GM12878 (cell line): ENCODE data around the gene SLC19A1. TPM values are rescaled to one million over a fixed set of nuclear protein-coding genes. Genes with fewer than 3 reads are reported as not detected.

Experiments used
- ATAC-seq: fragments of 200-7000 bp; cut with Tn5 transposase; 3 replicates; pipeline ENCODE4 v1.9.1; 2020; ENCODE audit warnings: mild to moderate bottlenecking, moderate library complexity
- BruUV-seq: library from RNA; stranded (reverse); fragments of 400-500 nt; replicated peaks from 2 replicates; lab custom pipeline; 2021; lab: Mats Ljungman, UMichigan
- CTCF ChIA-PET: fragments of 300-600 bp; sonication (Branson Sonifier 250); formaldehyde crosslinking; extraction: SDS; loops from one replicate; lab custom pipeline; 2021; ENCODE audit warnings: inconsistent platforms; lab: Yijun Ruan, JAX
- POLR2A ChIA-PET: fragments of 350-600 bp; formaldehyde crosslinking; extraction: SDS; loops from one replicate; lab custom pipeline; 2021; ENCODE audit warnings: inconsistent platforms; lab: Charles Lee
- RAD21 ChIA-PET: fragments of 300-600 bp; sonication (Branson Sonifier 250); formaldehyde crosslinking; loops from one replicate; lab custom pipeline; 2023; ENCODE audit warnings: antibody characterized with exemption; ENCODE audit not compliant: unreplicated experiment; lab: Charles Lee
- SMC1A ChIA-PET: fragments of 300-600 bp; sonication (Branson Sonifier 250); formaldehyde crosslinking; loops from one replicate; lab custom pipeline; 2023; ENCODE audit not compliant: unreplicated experiment, uncharacterized antibody; lab: Charles Lee
- DNase-seq: peaks from one replicate; pipeline ENCODE4 v3.0.0-alpha.2; 2011; ENCODE audit warnings: low read depth, low spot score
- FAIRE-seq: peaks from 3 replicates; lab custom pipeline; 2011; peaks lifted over from hg19 to GRCh38; lab: Jason Lieb, UNC
- H2AFZ ChIP-seq: 2 replicates; pipeline ENCODE4 v1.6.0; 2011; ENCODE audit warnings: low read depth, low read length, control low read depth; ENCODE audit not compliant: control insufficient read depth
- H3K27ac ChIP-seq: 2 replicates; pipeline ENCODE4 v1.5.1; 2011; ENCODE audit warnings: control low read depth; ENCODE audit not compliant: control insufficient read depth, insufficient read depth
- H3K27me3 ChIP-seq, 2 experiments: replicated peaks in 1 of 2; 2 replicates each; pipeline versions ENCODE4 v1.6.0 to v1.6.1; 2011; ENCODE audit warnings: low read length in 1 of 2; ENCODE audit not compliant: control insufficient read depth in 2 of 2, insufficient read depth in 2 of 2
- H3K36me3 ChIP-seq, 2 experiments: 2 replicates each; pipeline ENCODE4 v1.5.1; 2011; ENCODE audit warnings: low read length in 1 of 2; ENCODE audit not compliant: control insufficient read depth in 2 of 2, insufficient read depth in 2 of 2
- H3K4me1 ChIP-seq: 2 replicates; pipeline ENCODE4 v1.6.1; 2011; ENCODE audit warnings: mild to moderate bottlenecking, low read length, moderate library complexity, mixed read lengths; ENCODE audit not compliant: control insufficient read depth, insufficient read depth
- H3K4me2 ChIP-seq: 2 replicates; pipeline ENCODE4 v1.6.0; 2011; ENCODE audit warnings: control low read depth; ENCODE audit not compliant: control insufficient read depth, insufficient read depth
- H3K4me3 ChIP-seq: fragments of 200-600 bp; sonication (generic); 2 replicates; pipeline ENCODE4 v1.5.1; 2016
- H3K79me2 ChIP-seq: 2 replicates; pipeline ENCODE4 v1.6.0; 2011; ENCODE audit warnings: low read length; ENCODE audit not compliant: control insufficient read depth, insufficient read depth
- H3K9ac ChIP-seq: 2 replicates; pipeline ENCODE4 v1.8.0; 2011; ENCODE audit warnings: low read length, control low read depth, mixed read lengths; ENCODE audit not compliant: control insufficient read depth, insufficient read depth
- H3K9me3 ChIP-seq: replicated peaks from 3 replicates; pipeline ENCODE4 v1.5.1; 2011; ENCODE audit warnings: mild to moderate bottlenecking, low read length; ENCODE audit not compliant: control insufficient read depth, insufficient read depth
- H4K20me1 ChIP-seq: 2 replicates; pipeline ENCODE4 v1.6.0; 2011; ENCODE audit not compliant: control insufficient read depth, insufficient read depth
- CREB1 ChIP-seq: IDR thresholded peaks from 2 replicates; pipeline ENCODE4 v1.6.1; 2012; ENCODE audit warnings: low read depth, mild to moderate bottlenecking, inconsistent platforms
- FOXK2 ChIP-seq: fragments of 450-650 bp; IDR thresholded peaks from 2 replicates; pipeline ENCODE4 v1.6.1; 2017; ENCODE audit warnings: mild to moderate bottlenecking, moderate library complexity
- IKZF2 ChIP-seq, 2 experiments: fragments of 450-650 bp; IDR thresholded peaks; 2 replicates each; pipeline ENCODE4 v1.6.1; 2017; ENCODE audit warnings: mild to moderate bottlenecking in 2 of 2, moderate library complexity in 2 of 2
- NR2F1 ChIP-seq: fragments of 450-650 bp; conservative IDR thresholded peaks from 2 replicates; pipeline ENCODE4 v1.6.1; 2017; ENCODE audit warnings: mild to moderate bottlenecking
- TAF1 ChIP-seq: IDR thresholded peaks from 2 replicates; pipeline ENCODE4 v1.6.1; 2011; ENCODE audit warnings: mild to moderate bottlenecking, low read depth, low read length, borderline replicate concordance
- WGBS: methylation state at CpG from one replicate; pipeline ENCODE4 v1.1.6; 2016; ENCODE audit warnings: low lambda C conversion rate; ENCODE audit not compliant: insufficient replicate concordance, insufficient coverage; ENCODE audit errors: missing lambda C conversion rate; 5-methylcytosine and 5-hydroxymethylcytosine counted together
- in situ Hi-C: fragments of 300-500 bp; cut with MboI; formaldehyde crosslinking; loops from 9 replicates; pipeline ENCODE4 v1.14.3; 2018; ENCODE audit warnings: mixed read lengths
- intact Hi-C: fragments of 100-400 bp; cut with micrococcal nuclease; formaldehyde crosslinking; loops from one replicate; pipeline ENCODE4 v1.14.2; 2022; ENCODE audit not compliant: unreplicated experiment
- polyA plus RNA-seq, 11 experiments: library from polyadenylated mRNA; depleted of rRNA in 4 of 11; unstranded in 6 of 11; stranded (reverse) in 5 of 11; fragments of >200 nt; fragmentation: Nextera tagmentation in 4 of 11; fragmentation: Illumina TruSeq in 1 of 11; extraction: Ambion mirVana in 4 of 11; extraction: Trizol in 1 of 11; gene quantifications; 1 replicate in 1 of 11; 2 replicates in 10 of 11; pipeline versions ENCODE4 v1.2.1 to v1.2.3, GENCODE V29; 2011 to 2016; ENCODE audit warnings: inconsistent platforms in 2 of 11, missing spikeins in 2 of 11, low read depth in 1 of 11
- total RNA-seq, 4 experiments: library from RNA; depleted of rRNA in 3 of 4; stranded (reverse); fragments of >200 nt in 3 of 4; fragmentation: Illumina TruSeq in 1 of 4; extraction: Trizol in 1 of 4; gene quantifications; 2 replicates each; pipeline versions ENCODE4 v1.2.1 to v1.2.3, GENCODE V29; 2013 to 2021
- TF ChIP-seq, protein P1 (sequence below): fragments of 450-650 bp; conservative IDR thresholded peaks from 2 replicates; pipeline ENCODE4 v1.6.1; 2017; ENCODE audit warnings: mild to moderate bottlenecking, moderate library complexity
- TF ChIP-seq, protein P2 (sequence below): fragments of 450-650 bp; IDR thresholded peaks from 2 replicates; pipeline ENCODE4 v1.6.1; 2017; ENCODE audit warnings: mild to moderate bottlenecking, moderate library complexity
- TF ChIP-seq, protein P3 (sequence below): IDR thresholded peaks from 2 replicates; pipeline ENCODE4 v1.6.1; 2012; ENCODE audit warnings: low read length, inconsistent platforms
- TF ChIP-seq, protein P4 (sequence below): IDR thresholded peaks from 2 replicates; pipeline ENCODE4 v1.6.1; 2012; ENCODE audit warnings: low read depth, low read length, improper control_type of control experiment
- TF ChIP-seq, protein P5 (sequence below): IDR thresholded peaks from 2 replicates; pipeline ENCODE4 v1.6.1; 2011; ENCODE audit warnings: low read depth, low read length, improper control_type of control experiment, borderline replicate concordance
- TF ChIP-seq, protein P6 (sequence below): fragments of 450-650 bp; formaldehyde crosslinking; IDR thresholded peaks from 2 replicates; pipeline ENCODE4 v1.4.0; 2022; ENCODE audit warnings: mild to moderate bottlenecking, moderate library complexity

The SLC19A1 gene
- total and polyA plus RNA-seq, 10 of the 15 experiments (the other 5 are each of a cell fraction or from before 2014, with no cell fraction given), result 0.42 to 49.7 (median 12.2) TPM

DNA sequence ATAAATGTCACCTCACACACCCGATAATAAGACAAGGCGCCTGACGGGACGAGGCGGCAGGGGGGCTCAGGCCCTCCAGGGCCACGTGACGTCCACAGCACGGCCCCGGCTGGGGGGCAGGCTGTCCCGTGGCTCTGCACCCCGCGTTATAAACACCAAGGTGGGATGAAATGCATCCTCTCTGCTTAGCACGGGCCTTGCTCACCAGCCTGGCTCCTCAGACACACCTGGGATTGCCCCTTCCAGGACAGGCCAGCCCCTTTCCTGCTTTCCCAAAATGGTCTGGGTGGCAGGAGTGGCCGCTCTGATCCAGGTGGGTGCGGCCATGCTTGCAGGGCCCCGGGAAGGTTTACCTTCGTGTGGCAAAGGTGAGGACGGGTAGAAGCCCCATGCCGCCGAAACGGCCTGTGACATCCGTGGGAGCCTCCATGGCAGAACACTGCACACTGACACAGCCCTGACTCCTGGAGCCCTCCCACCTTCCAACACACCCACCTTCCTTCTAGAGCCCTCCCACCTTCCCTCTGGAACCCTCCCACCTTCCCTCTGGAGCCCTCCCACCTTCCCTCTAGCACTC lies 35.9 kb downstream of the SLC19A1 start:
- no TSS peak for BruUV-seq
- ChIA-PET RAD21 (no interaction called here), CTCF (no interaction called here), SMC1A (no interaction called here), POLR2A (no interaction called here)
- Histone ChIP-seq H3K36me3 (no peaks in the 10 kb centered on the region), H3K9me3 (no peaks in the 10 kb centered on the region), H3K27me3 (no peaks in the 10 kb centered on the region), H3K4me2 (no peak overlapping the region), H3K9ac (no peak overlapping the region), H4K20me1 (no peaks in the 10 kb centered on the region), H3K79me2 (no peaks in the 10 kb centered on the region), H2AFZ (no peak overlapping the region), H3K4me3 (no peak overlapping the region), H3K27ac (no peak overlapping the region), H3K4me1 (peaks cover 2% of the 10 kb centered on the region; the same call in 1 of the 2 replicates)
- intact Hi-C loops (no loop called here), in situ Hi-C loops (no loop called here)
- FAIRE-seq (no peak), DNase-seq (no peak), ATAC-seq (no peak)
- 76% methylated on average over 17 of the region's 22 CpGs for WGBS
- TF ChIP-seq, protein P1, sequence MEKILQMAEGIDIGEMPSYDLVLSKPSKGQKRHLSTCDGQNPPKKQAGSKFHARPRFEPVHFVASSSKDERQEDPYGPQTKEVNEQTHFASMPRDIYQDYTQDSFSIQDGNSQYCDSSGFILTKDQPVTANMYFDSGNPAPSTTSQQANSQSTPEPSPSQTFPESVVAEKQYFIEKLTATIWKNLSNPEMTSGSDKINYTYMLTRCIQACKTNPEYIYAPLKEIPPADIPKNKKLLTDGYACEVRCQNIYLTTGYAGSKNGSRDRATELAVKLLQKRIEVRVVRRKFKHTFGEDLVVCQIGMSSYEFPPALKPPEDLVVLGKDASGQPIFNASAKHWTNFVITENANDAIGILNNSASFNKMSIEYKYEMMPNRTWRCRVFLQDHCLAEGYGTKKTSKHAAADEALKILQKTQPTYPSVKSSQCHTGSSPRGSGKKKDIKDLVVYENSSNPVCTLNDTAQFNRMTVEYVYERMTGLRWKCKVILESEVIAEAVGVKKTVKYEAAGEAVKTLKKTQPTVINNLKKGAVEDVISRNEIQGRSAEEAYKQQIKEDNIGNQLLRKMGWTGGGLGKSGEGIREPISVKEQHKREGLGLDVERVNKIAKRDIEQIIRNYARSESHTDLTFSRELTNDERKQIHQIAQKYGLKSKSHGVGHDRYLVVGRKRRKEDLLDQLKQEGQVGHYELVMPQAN, result no peak
- TF ChIP-seq TAF1 (no peak), IKZF2 (IDR thresholded peaks at IDR 0.05) (no peak), NR2F1 (no peak), FOXK2 (no peak), CREB1 (no peak)
- TF ChIP-seq, protein P2, sequence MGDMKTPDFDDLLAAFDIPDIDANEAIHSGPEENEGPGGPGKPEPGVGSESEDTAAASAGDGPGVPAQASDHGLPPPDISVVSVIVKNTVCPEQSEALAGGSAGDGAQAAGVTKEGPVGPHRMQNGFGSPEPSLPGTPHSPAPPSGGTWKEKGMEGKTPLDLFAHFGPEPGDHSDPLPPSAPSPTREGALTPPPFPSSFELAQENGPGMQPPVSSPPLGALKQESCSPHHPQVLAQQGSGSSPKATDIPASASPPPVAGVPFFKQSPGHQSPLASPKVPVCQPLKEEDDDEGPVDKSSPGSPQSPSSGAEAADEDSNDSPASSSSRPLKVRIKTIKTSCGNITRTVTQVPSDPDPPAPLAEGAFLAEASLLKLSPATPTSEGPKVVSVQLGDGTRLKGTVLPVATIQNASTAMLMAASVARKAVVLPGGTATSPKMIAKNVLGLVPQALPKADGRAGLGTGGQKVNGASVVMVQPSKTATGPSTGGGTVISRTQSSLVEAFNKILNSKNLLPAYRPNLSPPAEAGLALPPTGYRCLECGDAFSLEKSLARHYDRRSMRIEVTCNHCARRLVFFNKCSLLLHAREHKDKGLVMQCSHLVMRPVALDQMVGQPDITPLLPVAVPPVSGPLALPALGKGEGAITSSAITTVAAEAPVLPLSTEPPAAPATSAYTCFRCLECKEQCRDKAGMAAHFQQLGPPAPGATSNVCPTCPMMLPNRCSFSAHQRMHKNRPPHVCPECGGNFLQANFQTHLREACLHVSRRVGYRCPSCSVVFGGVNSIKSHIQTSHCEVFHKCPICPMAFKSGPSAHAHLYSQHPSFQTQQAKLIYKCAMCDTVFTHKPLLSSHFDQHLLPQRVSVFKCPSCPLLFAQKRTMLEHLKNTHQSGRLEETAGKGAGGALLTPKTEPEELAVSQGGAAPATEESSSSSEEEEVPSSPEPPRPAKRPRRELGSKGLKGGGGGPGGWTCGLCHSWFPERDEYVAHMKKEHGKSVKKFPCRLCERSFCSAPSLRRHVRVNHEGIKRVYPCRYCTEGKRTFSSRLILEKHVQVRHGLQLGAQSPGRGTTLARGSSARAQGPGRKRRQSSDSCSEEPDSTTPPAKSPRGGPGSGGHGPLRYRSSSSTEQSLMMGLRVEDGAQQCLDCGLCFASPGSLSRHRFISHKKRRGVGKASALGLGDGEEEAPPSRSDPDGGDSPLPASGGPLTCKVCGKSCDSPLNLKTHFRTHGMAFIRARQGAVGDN, result no peak
- TF ChIP-seq, protein P3, sequence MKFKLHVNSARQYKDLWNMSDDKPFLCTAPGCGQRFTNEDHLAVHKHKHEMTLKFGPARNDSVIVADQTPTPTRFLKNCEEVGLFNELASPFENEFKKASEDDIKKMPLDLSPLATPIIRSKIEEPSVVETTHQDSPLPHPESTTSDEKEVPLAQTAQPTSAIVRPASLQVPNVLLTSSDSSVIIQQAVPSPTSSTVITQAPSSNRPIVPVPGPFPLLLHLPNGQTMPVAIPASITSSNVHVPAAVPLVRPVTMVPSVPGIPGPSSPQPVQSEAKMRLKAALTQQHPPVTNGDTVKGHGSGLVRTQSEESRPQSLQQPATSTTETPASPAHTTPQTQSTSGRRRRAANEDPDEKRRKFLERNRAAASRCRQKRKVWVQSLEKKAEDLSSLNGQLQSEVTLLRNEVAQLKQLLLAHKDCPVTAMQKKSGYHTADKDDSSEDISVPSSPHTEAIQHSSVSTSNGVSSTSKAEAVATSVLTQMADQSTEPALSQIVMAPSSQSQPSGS, result no peak
- TF ChIP-seq, protein P4, sequence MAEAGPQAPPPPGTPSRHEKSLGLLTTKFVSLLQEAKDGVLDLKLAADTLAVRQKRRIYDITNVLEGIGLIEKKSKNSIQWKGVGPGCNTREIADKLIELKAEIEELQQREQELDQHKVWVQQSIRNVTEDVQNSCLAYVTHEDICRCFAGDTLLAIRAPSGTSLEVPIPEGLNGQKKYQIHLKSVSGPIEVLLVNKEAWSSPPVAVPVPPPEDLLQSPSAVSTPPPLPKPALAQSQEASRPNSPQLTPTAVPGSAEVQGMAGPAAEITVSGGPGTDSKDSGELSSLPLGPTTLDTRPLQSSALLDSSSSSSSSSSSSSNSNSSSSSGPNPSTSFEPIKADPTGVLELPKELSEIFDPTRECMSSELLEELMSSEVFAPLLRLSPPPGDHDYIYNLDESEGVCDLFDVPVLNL, result no peak
- TF ChIP-seq, protein P5, sequence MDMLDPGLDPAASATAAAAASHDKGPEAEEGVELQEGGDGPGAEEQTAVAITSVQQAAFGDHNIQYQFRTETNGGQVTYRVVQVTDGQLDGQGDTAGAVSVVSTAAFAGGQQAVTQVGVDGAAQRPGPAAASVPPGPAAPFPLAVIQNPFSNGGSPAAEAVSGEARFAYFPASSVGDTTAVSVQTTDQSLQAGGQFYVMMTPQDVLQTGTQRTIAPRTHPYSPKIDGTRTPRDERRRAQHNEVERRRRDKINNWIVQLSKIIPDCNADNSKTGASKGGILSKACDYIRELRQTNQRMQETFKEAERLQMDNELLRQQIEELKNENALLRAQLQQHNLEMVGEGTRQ, result no peak
- TF ChIP-seq, protein P6, sequence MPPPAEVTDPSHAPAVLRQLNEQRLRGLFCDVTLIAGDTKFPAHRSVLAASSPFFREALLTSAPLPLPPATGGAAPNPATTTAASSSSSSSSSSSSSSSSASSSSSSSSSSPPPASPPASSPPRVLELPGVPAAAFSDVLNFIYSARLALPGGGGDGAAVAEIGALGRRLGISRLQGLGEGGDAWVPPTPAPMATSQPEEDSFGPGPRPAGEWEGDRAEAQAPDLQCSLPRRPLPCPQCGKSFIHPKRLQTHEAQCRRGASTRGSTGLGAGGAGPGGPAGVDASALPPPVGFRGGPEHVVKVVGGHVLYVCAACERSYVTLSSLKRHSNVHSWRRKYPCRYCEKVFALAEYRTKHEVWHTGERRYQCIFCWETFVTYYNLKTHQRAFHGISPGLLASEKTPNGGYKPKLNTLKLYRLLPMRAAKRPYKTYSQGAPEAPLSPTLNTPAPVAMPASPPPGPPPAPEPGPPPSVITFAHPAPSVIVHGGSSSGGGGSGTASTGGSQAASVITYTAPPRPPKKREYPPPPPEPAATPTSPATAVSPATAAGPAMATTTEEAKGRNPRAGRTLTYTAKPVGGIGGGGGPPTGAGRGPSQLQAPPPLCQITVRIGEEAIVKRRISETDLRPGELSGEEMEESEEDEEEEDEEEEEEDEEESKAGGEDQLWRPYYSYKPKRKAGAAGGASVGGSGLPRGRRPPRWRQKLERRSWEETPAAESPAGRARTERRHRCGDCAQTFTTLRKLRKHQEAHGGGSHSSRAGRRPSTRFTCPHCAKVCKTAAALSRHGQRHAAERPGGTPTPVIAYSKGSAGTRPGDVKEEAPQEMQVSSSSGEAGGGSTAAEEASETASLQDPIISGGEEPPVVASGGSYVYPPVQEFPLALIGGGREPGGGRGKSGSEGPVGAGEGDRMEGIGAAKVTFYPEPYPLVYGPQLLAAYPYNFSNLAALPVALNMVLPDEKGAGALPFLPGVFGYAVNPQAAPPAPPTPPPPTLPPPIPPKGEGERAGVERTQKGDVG (CRISPR knock-in tag), result no peak
